ENCODE data around the gene SYT14. TPM values are rescaled to one million over a fixed set of nuclear protein-coding genes. Genes with fewer than 3 reads are reported as not detected.

Gene SYT14
- total RNA-seq, 1 experiment from 2014 or later, result 10.3 TPM

- H3K27me3 ChIP-seq (ENCODE audit: insufficient read depth, low read length), result no peaks in the 10 kb centered on the region
- no peak overlapping the region for H2AFZ ChIP-seq (ENCODE audit: low read length)
- no peak overlapping the region for H2BK12ac ChIP-seq (ENCODE audit: insufficient read length, low read depth, low read length)
- no peak overlapping the region for H3K14ac ChIP-seq (ENCODE audit: insufficient read depth, low read length)
- H4K91ac ChIP-seq (ENCODE audit: insufficient read length, low read depth, low read length), result no peak overlapping the region
- H3K9me3 Mint-ChIP-seq, result no peaks in the 10 kb centered on the region
- no peak overlapping the region for H2BK5ac ChIP-seq (ENCODE audit: insufficient read length, low read length)
- no peaks in the 10 kb centered on the region for H3K23me2 ChIP-seq (ENCODE audit: insufficient read length, low read depth, low read length, poor library complexity, severe bottlenecking)
- no peaks in the 10 kb centered on the region for H4K20me1 ChIP-seq (ENCODE audit: control insufficient read depth, insufficient read depth, insufficient read length)
- H3K27me3 Mint-ChIP-seq (ENCODE audit: low read depth), result peaks cover 4% of the 10 kb centered on the region
- no peak overlapping the region for H2AK5ac ChIP-seq (ENCODE audit: insufficient read length, low read length)
- no peak overlapping the region for H3K4me2 ChIP-seq (ENCODE audit: insufficient read depth, insufficient read length, low read length)
- no peaks in the 10 kb centered on the region for H3K9me3 ChIP-seq (ENCODE audit: control insufficient read depth, low read depth, low read length)
- H3K4ac ChIP-seq (ENCODE audit: low read depth, low read length), result no peak overlapping the region
- H3K4me1 ChIP-seq (ENCODE audit: insufficient read depth, low read length), result no peaks in the 10 kb centered on the region; the same call in 1 of the 2 replicates
- H3K79me2 ChIP-seq (ENCODE audit: insufficient read depth, low read length), result no peaks in the 10 kb centered on the region
- no peak overlapping the region for H3T11ph ChIP-seq (ENCODE audit: low read length)
- no peak overlapping the region for H3K9ac ChIP-seq (ENCODE audit: extremely low read depth, insufficient read length, low read length)
- no peak for TF ChIP-seq CTCF (conservative IDR thresholded peaks at IDR 0.05)
- no peak overlapping the region for H2BK120ac ChIP-seq (ENCODE audit: low read depth, low read length, poor library complexity, severe bottlenecking)
- no peak overlapping the region; a peak in 2 of 7 replicates for H3K27ac Mint-ChIP-seq
- no peaks in the 10 kb centered on the region for H3K79me1 ChIP-seq (ENCODE audit: insufficient read depth, low read depth, low read length, poor library complexity, severe bottlenecking)
- no peak overlapping the region for H4K8ac ChIP-seq (replicated peaks; ENCODE audit: insufficient read length, low read depth, low read length)
- peaks cover 8 to 9% of the 10 kb centered on the region in 2 experiments for H3K4me1 Mint-ChIP-seq
- H2BK15ac ChIP-seq (ENCODE audit: low read depth, low read length), result no peak overlapping the region
- H4K5ac ChIP-seq (ENCODE audit: insufficient read length, low read depth, low read length), result no peak overlapping the region
- H3K36me3 Mint-ChIP-seq (ENCODE audit: insufficient read depth in 1 of 3, low read depth in 3 of 3), result no peaks in the 10 kb centered on the region
- no CpG with 5 or more reads among the region's 4 CpGs for WGBS (ENCODE audit: extremely low coverage, insufficient read length, low lambda C conversion rate)
- H3K18ac ChIP-seq (ENCODE audit: insufficient read length, low read depth, low read length), result no peak overlapping the region
- no peak overlapping the region for H3K23ac ChIP-seq (ENCODE audit: insufficient read length, low read depth, low read length)
- H2BK20ac ChIP-seq (ENCODE audit: low read depth, low read length, poor library complexity, severe bottlenecking), result no peak overlapping the region
- H3K56ac ChIP-seq (ENCODE audit: insufficient read length, low read depth, low read length), result no peak overlapping the region
- H3K27ac ChIP-seq (ENCODE audit: insufficient read length, low read depth, low read length), result no peak overlapping the region
- DNase-seq, result no peak
- no peak overlapping the region for H3K4me3 Mint-ChIP-seq
Measured at GRCh38 chr1:210214573-210215409, 276.8 kb downstream of the SYT14 start.
